ENCODE results near the gene TMEM248.

The TMEM248 gene

DNA sequence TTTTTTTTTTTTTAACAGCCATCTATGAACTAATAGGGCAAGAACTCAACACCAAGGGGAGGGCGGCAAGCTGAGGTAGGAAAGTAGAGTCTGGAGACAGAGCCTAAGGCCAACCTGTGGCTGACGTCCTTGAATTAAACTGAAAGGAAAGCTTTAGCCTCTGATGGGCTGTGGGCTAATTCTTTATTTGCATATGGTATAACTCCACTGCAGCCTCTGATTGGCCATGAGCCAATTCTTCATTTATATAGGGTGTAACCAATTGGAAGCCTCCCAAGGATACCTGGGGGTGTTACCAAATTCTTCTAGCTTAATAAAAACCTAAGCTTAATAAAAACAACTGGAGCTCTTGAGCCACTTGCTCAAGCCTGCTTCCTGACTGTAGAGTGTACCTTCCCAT lies 85.9 kb downstream of the TMEM248 start:
- no peak for DNase-seq
